ENCODE data around the gene MUL1.

DNA sequence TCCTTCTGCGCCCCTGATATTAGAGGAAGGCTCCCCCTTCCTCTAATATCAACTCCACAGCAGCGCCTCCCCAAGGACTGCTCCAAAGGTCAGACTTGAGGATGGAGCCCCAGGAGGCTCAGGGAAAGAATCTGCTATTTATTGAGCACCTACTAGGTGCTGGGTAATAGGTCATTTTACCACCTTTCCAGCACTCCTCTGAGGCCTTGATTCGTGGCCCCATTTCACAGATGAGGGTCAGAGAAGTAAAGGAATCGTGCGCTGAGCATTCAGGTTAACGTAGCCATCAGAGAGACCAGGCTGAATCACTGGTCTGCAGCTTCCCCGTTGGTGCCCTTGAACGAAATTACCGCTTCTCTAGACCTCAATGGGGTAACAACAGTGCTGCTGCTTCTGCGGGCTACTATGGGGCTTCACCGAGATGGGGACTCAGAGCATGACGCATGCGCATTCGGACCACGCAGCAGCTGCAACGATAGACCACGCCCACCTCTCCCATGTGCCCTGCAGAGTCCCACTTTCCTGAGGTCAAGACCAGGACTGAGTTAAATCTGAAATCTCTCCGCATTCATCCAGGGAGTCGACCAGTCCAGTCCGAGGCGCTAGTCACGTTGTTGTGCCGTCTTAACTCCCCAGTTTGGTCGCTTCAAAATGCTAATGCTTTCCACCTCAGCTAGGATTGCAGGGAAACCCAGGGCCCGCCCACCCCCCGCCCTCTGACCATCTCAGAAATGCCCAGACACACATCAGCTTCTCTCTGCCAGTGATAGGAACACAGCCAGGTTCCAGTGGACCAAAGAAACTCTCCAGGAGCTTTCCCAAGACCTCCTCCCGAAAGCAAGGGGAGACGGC, 34.9 kb downstream of the MUL1 start:
- TF ChIP-seq, protein P1, sequence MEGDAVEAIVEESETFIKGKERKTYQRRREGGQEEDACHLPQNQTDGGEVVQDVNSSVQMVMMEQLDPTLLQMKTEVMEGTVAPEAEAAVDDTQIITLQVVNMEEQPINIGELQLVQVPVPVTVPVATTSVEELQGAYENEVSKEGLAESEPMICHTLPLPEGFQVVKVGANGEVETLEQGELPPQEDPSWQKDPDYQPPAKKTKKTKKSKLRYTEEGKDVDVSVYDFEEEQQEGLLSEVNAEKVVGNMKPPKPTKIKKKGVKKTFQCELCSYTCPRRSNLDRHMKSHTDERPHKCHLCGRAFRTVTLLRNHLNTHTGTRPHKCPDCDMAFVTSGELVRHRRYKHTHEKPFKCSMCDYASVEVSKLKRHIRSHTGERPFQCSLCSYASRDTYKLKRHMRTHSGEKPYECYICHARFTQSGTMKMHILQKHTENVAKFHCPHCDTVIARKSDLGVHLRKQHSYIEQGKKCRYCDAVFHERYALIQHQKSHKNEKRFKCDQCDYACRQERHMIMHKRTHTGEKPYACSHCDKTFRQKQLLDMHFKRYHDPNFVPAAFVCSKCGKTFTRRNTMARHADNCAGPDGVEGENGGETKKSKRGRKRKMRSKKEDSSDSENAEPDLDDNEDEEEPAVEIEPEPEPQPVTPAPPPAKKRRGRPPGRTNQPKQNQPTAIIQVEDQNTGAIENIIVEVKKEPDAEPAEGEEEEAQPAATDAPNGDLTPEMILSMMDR (IDR thresholded peaks at IDR 0.05) = no peak
- no peak for TF ChIP-seq POLR2A (IDR thresholded peaks at IDR 0.05)

Data from uterus (tissue), 2 donors.